ENCODE results near the gene RELN. TPM values are rescaled to one million over a fixed set of nuclear protein-coding genes. Genes with fewer than 3 reads are reported as not detected.

The RELN gene
- polyA plus RNA-seq, 1 donor: 5.0 TPM

DNA sequence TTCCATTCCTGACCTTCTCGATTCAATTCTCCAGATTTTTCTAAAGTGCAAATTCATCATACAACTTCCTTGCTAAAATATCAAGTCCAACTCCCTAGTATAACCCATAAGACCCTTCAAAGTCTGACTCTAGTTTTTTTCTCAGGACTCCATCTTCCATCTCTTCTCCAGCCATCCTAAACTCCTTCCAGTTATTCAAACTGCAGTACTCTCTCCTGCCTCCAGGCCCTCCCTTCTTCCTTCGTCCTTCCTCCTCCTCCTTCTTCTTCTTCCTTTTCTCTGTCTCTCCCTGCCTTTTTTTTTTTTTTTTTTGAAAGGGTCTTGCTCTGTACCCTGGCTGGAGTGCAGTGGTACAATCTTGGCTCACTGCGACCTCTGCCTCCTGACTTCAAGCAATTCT is 111.9 kb downstream of the RELN start:
- 89% methylated on average over 2 of the region's 3 CpGs for WGBS (ENCODE audit: insufficient coverage, low lambda C conversion rate)
- no peaks in the 10 kb centered on the region for H3K36me3 ChIP-seq (ENCODE audit: control insufficient read depth, insufficient read depth, low read length)
- H3K4me1 ChIP-seq (ENCODE audit: control insufficient read depth, insufficient read depth, low read length): no peaks in the 10 kb centered on the region
- no peaks in the 10 kb centered on the region for H3K27me3 ChIP-seq (ENCODE audit: control insufficient read depth, insufficient read depth, low read length)
- H3K4me3 ChIP-seq (ENCODE audit: low read length): no peak overlapping the region
- DNase-seq: no peak
- H3K27ac ChIP-seq (ENCODE audit: low read length): no peak overlapping the region
- H3K9me3 ChIP-seq (ENCODE audit: control insufficient read depth, low read depth, low read length): no peaks in the 10 kb centered on the region

DNA sequence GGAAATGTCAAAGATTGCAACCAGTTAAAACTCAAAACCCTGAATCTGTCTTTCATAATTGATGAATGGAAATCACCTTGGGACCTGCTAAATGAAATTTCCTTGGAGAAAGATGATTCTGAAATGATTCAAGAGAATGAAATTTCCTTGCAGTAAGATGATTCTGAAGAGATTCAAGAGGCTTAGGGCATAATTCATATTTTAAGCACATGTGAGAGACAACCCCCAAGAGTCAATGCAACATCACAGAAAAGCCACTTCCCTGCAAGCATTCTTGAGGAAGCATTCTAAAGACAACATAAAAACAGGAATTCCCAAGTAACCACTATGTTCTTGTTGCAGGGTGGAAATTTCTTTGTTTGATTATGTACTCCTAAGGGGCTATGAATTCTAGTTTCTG is 113.7 kb downstream of the RELN start:
- Histone ChIP-seq H3K36me3 (ENCODE audit: control insufficient read depth, insufficient read depth, low read length) (no peaks in the 10 kb centered on the region), H3K4me1 (ENCODE audit: control insufficient read depth, insufficient read depth, low read length) (no peaks in the 10 kb centered on the region), H3K27ac (ENCODE audit: low read length) (no peak overlapping the region), H3K9me3 (ENCODE audit: control insufficient read depth, low read depth, low read length) (no peaks in the 10 kb centered on the region), H3K4me3 (ENCODE audit: low read length) (no peak overlapping the region), H3K27me3 (ENCODE audit: control insufficient read depth, insufficient read depth, low read length) (no peaks in the 10 kb centered on the region)
- no peak for DNase-seq

- Histone ChIP-seq H3K9me3 (ENCODE audit: control insufficient read depth, low read depth, low read length) (no peaks in the 10 kb centered on the region), H3K27me3 (ENCODE audit: control insufficient read depth, insufficient read depth, low read length) (no peaks in the 10 kb centered on the region), H3K27ac (ENCODE audit: low read length) (no peak overlapping the region), H3K4me3 (ENCODE audit: low read length) (no peak overlapping the region), H3K4me1 (ENCODE audit: control insufficient read depth, insufficient read depth, low read length) (no peaks in the 10 kb centered on the region), H3K36me3 (ENCODE audit: control insufficient read depth, insufficient read depth, low read length) (no peaks in the 10 kb centered on the region)
- 100% methylated on average over 1 of the region's 2 CpGs for WGBS (ENCODE audit: insufficient coverage, low lambda C conversion rate)
- DNase-seq: no peak
These were observed 118.0 kb downstream of the RELN start for GRCh38 chr7:103871473-103871872.

GRCh38 chr7:103870664-103871063 is 118.8 kb downstream of the RELN start:
- DNase-seq: no peak
- H3K4me1 ChIP-seq (ENCODE audit: control insufficient read depth, insufficient read depth, low read length): no peaks in the 10 kb centered on the region
- no peak overlapping the region for H3K4me3 ChIP-seq (ENCODE audit: low read length)
- H3K9me3 ChIP-seq (ENCODE audit: control insufficient read depth, low read depth, low read length): no peaks in the 10 kb centered on the region
- no CpG with 5 or more reads among the region's 3 CpGs for WGBS (ENCODE audit: insufficient coverage, low lambda C conversion rate)
- H3K27me3 ChIP-seq (ENCODE audit: control insufficient read depth, insufficient read depth, low read length): no peaks in the 10 kb centered on the region
- no peaks in the 10 kb centered on the region for H3K36me3 ChIP-seq (ENCODE audit: control insufficient read depth, insufficient read depth, low read length)
- no peak overlapping the region for H3K27ac ChIP-seq (ENCODE audit: low read length)

DNA sequence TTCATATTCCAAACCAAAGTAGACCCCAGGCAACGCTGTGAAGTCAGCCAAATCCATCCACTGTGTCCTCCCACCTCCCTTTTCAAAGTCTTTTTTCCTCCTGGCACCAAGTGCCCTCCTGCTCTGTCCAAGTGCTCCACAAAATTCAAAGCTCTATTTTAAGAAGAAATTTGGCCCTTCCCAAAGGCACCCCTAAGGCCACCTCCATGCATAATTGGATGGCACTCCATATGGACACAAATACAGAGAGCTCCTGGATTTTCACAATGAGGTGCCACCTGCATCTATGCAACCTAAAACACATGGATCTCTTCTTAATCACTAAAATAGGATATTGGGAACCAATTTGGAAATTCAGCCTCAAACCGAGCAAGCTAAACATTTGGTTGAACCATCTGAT is 121.6 kb downstream of the RELN start:
- Histone ChIP-seq H3K9me3 (ENCODE audit: control insufficient read depth, low read depth, low read length) (no peaks in the 10 kb centered on the region), H3K4me3 (ENCODE audit: low read length) (no peak overlapping the region), H3K27ac (ENCODE audit: low read length) (no peak overlapping the region), H3K4me1 (ENCODE audit: control insufficient read depth, insufficient read depth, low read length) (no peaks in the 10 kb centered on the region), H3K27me3 (ENCODE audit: control insufficient read depth, insufficient read depth, low read length) (no peaks in the 10 kb centered on the region), H3K36me3 (ENCODE audit: control insufficient read depth, insufficient read depth, low read length) (no peaks in the 10 kb centered on the region)
- no CpG with 5 or more reads among the region's 2 CpGs for WGBS (ENCODE audit: insufficient coverage, low lambda C conversion rate)
- no peak for DNase-seq

DNA sequence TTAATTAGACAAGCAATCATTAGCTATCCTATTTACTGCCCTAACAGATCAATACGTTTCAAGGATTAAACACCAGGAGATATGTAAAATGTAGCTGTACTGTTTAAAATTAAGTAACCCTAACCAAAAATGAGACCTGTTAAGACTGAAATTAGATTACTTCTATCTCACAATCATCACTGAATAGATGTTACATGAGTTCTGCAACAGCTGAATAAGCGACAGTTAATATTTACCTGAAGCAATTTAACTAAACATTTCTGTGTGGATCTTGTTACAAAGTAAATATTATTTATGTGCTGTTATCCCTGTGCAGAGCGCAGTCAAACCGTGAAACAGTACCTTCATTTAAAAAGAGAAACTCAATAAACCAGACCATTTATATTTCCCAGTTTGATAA is 122.5 kb downstream of the RELN start:
- no peaks in the 10 kb centered on the region for H3K9me3 ChIP-seq (ENCODE audit: control insufficient read depth, low read depth, low read length)
- WGBS (ENCODE audit: insufficient coverage, low lambda C conversion rate): no CpG with 5 or more reads among the region's 4 CpGs
- no peaks in the 10 kb centered on the region for H3K4me1 ChIP-seq (ENCODE audit: control insufficient read depth, insufficient read depth, low read length)

GRCh38 chr7:103865442-103865841 is 124.0 kb downstream of the RELN start:
- 93% methylated on average over 2 of the region's 5 CpGs for WGBS (ENCODE audit: insufficient coverage, low lambda C conversion rate)
- no peaks in the 10 kb centered on the region for H3K9me3 ChIP-seq (ENCODE audit: control insufficient read depth, low read depth, low read length)

More for the DNA sequence above, 122.5 kb downstream of the RELN start:
- H3K4me3 ChIP-seq (ENCODE audit: low read length): no peak overlapping the region
- no peak overlapping the region for H3K27ac ChIP-seq (ENCODE audit: low read length)
- H3K27me3 ChIP-seq (ENCODE audit: control insufficient read depth, insufficient read depth, low read length): no peaks in the 10 kb centered on the region
- H3K36me3 ChIP-seq (ENCODE audit: control insufficient read depth, insufficient read depth, low read length): no peaks in the 10 kb centered on the region
- DNase-seq: no peak

DNA sequence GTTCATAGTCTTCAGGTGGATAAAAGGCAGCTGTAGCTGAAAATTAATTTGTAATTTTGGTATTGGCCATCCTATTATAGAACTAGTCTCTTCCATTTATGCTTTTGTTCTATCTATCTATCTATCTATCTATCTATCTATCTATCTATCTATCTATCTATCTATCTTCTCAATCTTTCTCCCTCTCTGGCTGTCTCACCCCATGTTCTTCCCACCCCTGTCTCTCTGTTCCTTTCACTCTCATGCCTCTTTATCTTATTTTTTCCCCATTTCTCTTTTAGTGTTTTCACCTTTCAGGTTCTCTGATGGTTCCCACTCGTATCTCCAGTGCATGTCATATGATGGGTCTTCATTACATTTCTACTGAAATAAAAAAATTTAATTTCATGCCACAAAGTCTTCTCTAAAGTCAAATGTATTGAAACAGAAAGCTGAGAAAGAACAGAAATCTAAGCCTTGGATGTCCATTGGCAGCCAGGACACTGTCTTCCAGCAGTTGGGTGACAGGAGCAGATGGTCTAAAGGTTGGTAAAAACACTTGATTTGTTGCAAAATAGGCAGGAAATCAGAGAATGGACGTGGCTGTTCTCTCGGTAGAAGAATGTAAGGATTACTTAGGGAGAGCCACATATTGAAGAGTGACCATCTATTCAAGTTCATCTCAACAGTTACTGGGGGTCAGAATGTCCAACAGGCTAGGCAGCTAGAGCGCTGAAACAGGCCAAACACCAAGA is 127.0 kb downstream of the RELN start:
- 96% methylated on average over 3 of the region's 4 CpGs for WGBS (ENCODE audit: insufficient coverage, low lambda C conversion rate)
- no peak for DNase-seq
- Histone ChIP-seq H3K27ac (ENCODE audit: low read length) (no peak overlapping the region), H3K4me3 (ENCODE audit: low read length) (no peak overlapping the region), H3K27me3 (ENCODE audit: control insufficient read depth, insufficient read depth, low read length) (no peaks in the 10 kb centered on the region), H3K36me3 (ENCODE audit: control insufficient read depth, insufficient read depth, low read length) (no peaks in the 10 kb centered on the region), H3K9me3 (ENCODE audit: control insufficient read depth, low read depth, low read length) (no peaks in the 10 kb centered on the region), H3K4me1 (ENCODE audit: control insufficient read depth, insufficient read depth, low read length) (no peaks in the 10 kb centered on the region)

More at GRCh38 chr7:103865442-103865841, 124.0 kb downstream of the RELN start:
- Histone ChIP-seq H3K36me3 (ENCODE audit: control insufficient read depth, insufficient read depth, low read length) (no peaks in the 10 kb centered on the region), H3K27me3 (ENCODE audit: control insufficient read depth, insufficient read depth, low read length) (no peaks in the 10 kb centered on the region), H3K27ac (ENCODE audit: low read length) (no peak overlapping the region), H3K4me3 (ENCODE audit: low read length) (no peak overlapping the region), H3K4me1 (ENCODE audit: control insufficient read depth, insufficient read depth, low read length) (no peaks in the 10 kb centered on the region)
- DNase-seq: no peak

DNA sequence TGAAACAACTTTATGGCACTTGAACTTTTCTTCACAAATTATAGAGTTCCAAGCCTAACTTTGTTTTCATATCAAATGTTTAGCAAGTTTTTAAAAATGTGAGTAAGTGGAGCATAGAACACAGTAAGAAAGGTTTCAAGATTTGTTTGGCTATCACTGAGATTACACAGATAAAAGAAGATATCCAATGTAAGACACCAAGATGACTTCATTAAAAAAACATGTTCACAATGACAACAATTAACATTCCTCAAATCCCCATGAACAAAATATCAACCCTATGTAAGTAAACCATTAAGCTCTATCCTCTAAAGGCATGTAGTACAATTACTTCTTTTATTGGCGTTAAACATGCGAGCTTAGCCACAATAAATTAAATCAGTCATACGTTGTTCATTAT is 129.7 kb downstream of the RELN start:
- no peak overlapping the region for H3K4me3 ChIP-seq (ENCODE audit: low read length)
- WGBS (ENCODE audit: insufficient coverage, low lambda C conversion rate): 90% methylated on average over 2 of the region's 3 CpGs
- no peaks in the 10 kb centered on the region for H3K27me3 ChIP-seq (ENCODE audit: control insufficient read depth, insufficient read depth, low read length)
- no peaks in the 10 kb centered on the region for H3K36me3 ChIP-seq (ENCODE audit: control insufficient read depth, insufficient read depth, low read length)
- no peaks in the 10 kb centered on the region for H3K4me1 ChIP-seq (ENCODE audit: control insufficient read depth, insufficient read depth, low read length)
- H3K9me3 ChIP-seq (ENCODE audit: control insufficient read depth, low read depth, low read length): no peaks in the 10 kb centered on the region
- no peak overlapping the region for H3K27ac ChIP-seq (ENCODE audit: low read length)
- no peak for DNase-seq

GRCh38 chr7:103857435-103857834 is 132.0 kb downstream of the RELN start:
- H3K9me3 ChIP-seq (ENCODE audit: control insufficient read depth, low read depth, low read length): no peaks in the 10 kb centered on the region
- WGBS (ENCODE audit: insufficient coverage, low lambda C conversion rate): 0% methylated on average over 2 of the region's 4 CpGs
- no peak for DNase-seq
- H3K4me3 ChIP-seq (ENCODE audit: low read length): no peak overlapping the region
- no peaks in the 10 kb centered on the region for H3K36me3 ChIP-seq (ENCODE audit: control insufficient read depth, insufficient read depth, low read length)
- no peaks in the 10 kb centered on the region for H3K27me3 ChIP-seq (ENCODE audit: control insufficient read depth, insufficient read depth, low read length)
- H3K4me1 ChIP-seq (ENCODE audit: control insufficient read depth, insufficient read depth, low read length): no peaks in the 10 kb centered on the region
- H3K27ac ChIP-seq (ENCODE audit: low read length): no peak overlapping the region

DNA sequence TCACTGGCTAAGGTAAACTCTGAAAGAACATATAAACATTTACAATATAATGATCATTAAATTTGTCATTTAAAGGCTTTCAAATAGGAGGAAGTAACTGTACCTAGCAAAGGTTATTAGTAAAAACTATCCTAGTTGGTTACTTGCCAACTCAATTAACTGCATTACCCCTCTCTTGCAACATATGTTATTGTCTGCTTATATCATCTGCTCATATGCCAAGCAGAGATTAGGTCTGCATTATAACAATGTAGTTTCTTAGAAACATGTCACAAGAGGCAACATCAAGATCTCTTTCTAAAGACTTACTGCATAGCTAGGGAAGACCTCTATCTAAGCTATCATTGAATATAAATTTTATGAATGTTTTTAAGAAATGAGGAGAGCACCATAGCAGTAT is 132.5 kb downstream of the RELN start:
- no peaks in the 10 kb centered on the region for H3K9me3 ChIP-seq (ENCODE audit: control insufficient read depth, low read depth, low read length)
- no peaks in the 10 kb centered on the region for H3K27me3 ChIP-seq (ENCODE audit: control insufficient read depth, insufficient read depth, low read length)

More for the DNA sequence above, 132.5 kb downstream of the RELN start:
- Histone ChIP-seq H3K4me3 (ENCODE audit: low read length) (no peak overlapping the region), H3K36me3 (ENCODE audit: control insufficient read depth, insufficient read depth, low read length) (no peaks in the 10 kb centered on the region), H3K27ac (ENCODE audit: low read length) (no peak overlapping the region), H3K4me1 (ENCODE audit: control insufficient read depth, insufficient read depth, low read length) (no peaks in the 10 kb centered on the region)
- DNase-seq: no peak
